GM19240 (cell line): ENCODE data around the gene TTC39B.

ENCODE experiments used
- DNase-seq: peaks from one replicate; pipeline ENCODE4 v3.0.0; 2011; ENCODE audit warnings: low spot score; ENCODE audit not compliant: insufficient read length

Gene TTC39B

GRCh38 chr9:15227491-15227890, 79.5 kb downstream of the TTC39B start:
- no peak for DNase-seq

- no peak for DNase-seq
Measured at GRCh38 chr9:15225564-15226126, 81.4 kb downstream of the TTC39B start.

- DNase-seq: no peak
Measured at GRCh38 chr9:15222313-15222712, 84.7 kb downstream of the TTC39B start.

- DNase-seq: no peak
Measured at GRCh38 chr9:15221746-15222145, 85.3 kb downstream of the TTC39B start.

- no peak for DNase-seq
Measured at GRCh38 chr9:15220658-15221318, 86.2 kb downstream of the TTC39B start.

- DNase-seq: no peak
Measured at GRCh38 chr9:15219546-15219945, 87.5 kb downstream of the TTC39B start.

GRCh38 chr9:15218994-15219393, 88.0 kb downstream of the TTC39B start:
- no peak for DNase-seq

GRCh38 chr9:15213249-15213648, 93.8 kb downstream of the TTC39B start:
- no peak for DNase-seq

- DNase-seq: no peak
Measured at GRCh38 chr9:15211815-15212495, 95.1 kb downstream of the TTC39B start.

GRCh38 chr9:15211160-15211814, 95.7 kb downstream of the TTC39B start:
- peak; percentile 21 for DNase-seq

- no peak for DNase-seq
Measured at GRCh38 chr9:15206903-15207696, 99.9 kb downstream of the TTC39B start.

- no peak for DNase-seq
Measured at GRCh38 chr9:15205632-15206420, 101.2 kb downstream of the TTC39B start.

- no peak for DNase-seq
Measured at GRCh38 chr9:15203581-15203980, 103.4 kb downstream of the TTC39B start.

- no peak for DNase-seq
Measured at GRCh38 chr9:15200111-15200510, 106.9 kb downstream of the TTC39B start.

- no peak for DNase-seq
Measured at GRCh38 chr9:15192856-15193255, 114.2 kb downstream of the TTC39B start.

GRCh38 chr9:15191378-15191777, 115.6 kb downstream of the TTC39B start:
- no peak for DNase-seq

GRCh38 chr9:15189481-15189880, 117.5 kb downstream of the TTC39B start:
- DNase-seq: no peak

- DNase-seq: no peak
Measured at GRCh38 chr9:15187589-15187988, 119.4 kb downstream of the TTC39B start.

- no peak for DNase-seq
Measured at GRCh38 chr9:15182730-15183129, 124.3 kb downstream of the TTC39B start.

GRCh38 chr9:15182101-15182551, 124.9 kb downstream of the TTC39B start:
- DNase-seq: no peak

- no peak for DNase-seq
Measured at GRCh38 chr9:15180124-15180523, 126.9 kb downstream of the TTC39B start.
